ENCODE measurements around the gene ALS2CL. TPM values are rescaled to one million over a fixed set of nuclear protein-coding genes. Genes with fewer than 3 reads are reported as not detected.
"Not testable (repeated sequence)": the region's sequence is repeated elsewhere in the genome, so short reads cannot be mapped to it uniquely, and the experiment has no call there.

ALS2CL gene
- total RNA-seq, 2 experiments from 2014 or later: 5.1 TPM

- Mint-ChIP-seq H3K36me3 (ENCODE audit: low read depth) (no peaks in the 10 kb centered on the region), H3K9me3 (no peaks in the 10 kb centered on the region), H3K27me3 (ENCODE audit: low read depth) (no peaks in the 10 kb centered on the region), H3K4me3 (no peak overlapping the region), H3K27ac (no peak overlapping the region), H3K4me1 (ENCODE audit: low read depth) (peaks cover 7% of the 10 kb centered on the region)
- CTCF ChIA-PET: interaction anchor here (1.1 to 2.1 kb wide), 8 partner anchors 9 to 208 kb away, joined by 3 to 8 read pairs (median 5); partner anchors contain the start of gene PRSS50
- no peak for DNase-seq
- intact Hi-C loops (cut with micrococcal nuclease): loop anchor here (1.0 to 5.0 kb wide), 4 partner anchors 189 to 618 kb away; no protein-coding TSS in a partner anchor
These were observed 12.5 kb upstream of the ALS2CL start for GRCh38 chr3:46705751-46706552.

GRCh38 chr3:46705022-46705530, 11.6 kb upstream of the ALS2CL start:
- DNase-seq: peak; percentile 81
- CTCF ChIA-PET: interaction anchor here (0.7 to 2.1 kb wide), 9 partner anchors 10 to 209 kb away, joined by 3 to 8 read pairs (median 5); partner anchors contain the start of gene PRSS50
- intact Hi-C loops (cut with micrococcal nuclease): loop anchor here (1.0 to 5.0 kb wide), 4 partner anchors 190 to 619 kb away; no protein-coding TSS in a partner anchor
- H3K4me1 Mint-ChIP-seq (ENCODE audit: low read depth): peaks cover 10% of the 10 kb centered on the region
- no peak overlapping the region for H3K27ac Mint-ChIP-seq
- no peaks in the 10 kb centered on the region for H3K9me3 Mint-ChIP-seq
- no peak overlapping the region for H3K4me3 Mint-ChIP-seq
- no peaks in the 10 kb centered on the region for H3K36me3 Mint-ChIP-seq (ENCODE audit: low read depth)
- no peaks in the 10 kb centered on the region for H3K27me3 Mint-ChIP-seq (ENCODE audit: low read depth)

- H3K4me3 Mint-ChIP-seq; intact Hi-C loops (cut with micrococcal nuclease); H3K9me3 Mint-ChIP-seq; H3K27me3 Mint-ChIP-seq (ENCODE audit: low read depth); H3K27ac Mint-ChIP-seq; H3K36me3 Mint-ChIP-seq (ENCODE audit: low read depth); DNase-seq: not testable (repeated sequence)
- CTCF ChIA-PET: interaction anchor here (0.9 kb wide), 1 partner anchor 12 kb away, joined by 7 read pairs; no protein-coding TSS in a partner anchor
- peaks cover 14% of the 10 kb centered on the region for H3K4me1 Mint-ChIP-seq (ENCODE audit: low read depth)
These were observed 10.9 kb upstream of the ALS2CL start for GRCh38 chr3:46704346-46704745.

DNA sequence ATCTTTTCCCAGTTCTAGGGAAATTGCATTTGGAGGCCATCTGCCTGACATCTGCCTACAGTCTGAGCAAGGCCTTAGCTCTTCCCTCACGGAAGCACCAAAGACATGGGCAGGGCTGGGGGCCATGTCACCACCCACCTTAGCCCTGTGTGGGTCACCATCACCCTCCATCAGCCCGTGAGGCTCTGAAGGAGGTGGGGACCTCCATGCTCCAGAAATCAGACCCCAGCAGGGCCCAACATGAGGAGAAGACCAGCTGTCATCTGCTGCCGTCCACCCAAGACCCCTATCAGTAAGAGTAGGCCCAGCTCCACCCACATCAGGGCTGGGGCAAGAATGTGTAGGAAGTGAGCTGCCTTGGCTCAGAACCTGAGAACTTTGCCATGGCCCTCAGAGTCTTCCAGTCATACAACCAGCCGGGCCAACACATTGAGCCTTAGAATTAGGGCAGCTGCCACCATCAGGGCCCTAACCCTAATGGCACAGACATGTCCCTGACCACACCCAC, 9.6 kb upstream of the ALS2CL start:
- no peaks in the 10 kb centered on the region for H3K27me3 Mint-ChIP-seq (ENCODE audit: low read depth)
- no peaks in the 10 kb centered on the region for H3K9me3 Mint-ChIP-seq
- no peak for DNase-seq
- CTCF ChIA-PET: interaction anchor here (0.8 to 1.0 kb wide), 4 partner anchors 156 to 214 kb away, joined by 3 read pairs; no protein-coding TSS in a partner anchor
- H3K27ac Mint-ChIP-seq: no peak overlapping the region
- H3K4me3 Mint-ChIP-seq: no peak overlapping the region
- intact Hi-C loops (cut with micrococcal nuclease): no loop called here
- H3K4me1 Mint-ChIP-seq (ENCODE audit: low read depth): peaks cover 19% of the 10 kb centered on the region
- H3K36me3 Mint-ChIP-seq (ENCODE audit: low read depth): no peaks in the 10 kb centered on the region

DNA sequence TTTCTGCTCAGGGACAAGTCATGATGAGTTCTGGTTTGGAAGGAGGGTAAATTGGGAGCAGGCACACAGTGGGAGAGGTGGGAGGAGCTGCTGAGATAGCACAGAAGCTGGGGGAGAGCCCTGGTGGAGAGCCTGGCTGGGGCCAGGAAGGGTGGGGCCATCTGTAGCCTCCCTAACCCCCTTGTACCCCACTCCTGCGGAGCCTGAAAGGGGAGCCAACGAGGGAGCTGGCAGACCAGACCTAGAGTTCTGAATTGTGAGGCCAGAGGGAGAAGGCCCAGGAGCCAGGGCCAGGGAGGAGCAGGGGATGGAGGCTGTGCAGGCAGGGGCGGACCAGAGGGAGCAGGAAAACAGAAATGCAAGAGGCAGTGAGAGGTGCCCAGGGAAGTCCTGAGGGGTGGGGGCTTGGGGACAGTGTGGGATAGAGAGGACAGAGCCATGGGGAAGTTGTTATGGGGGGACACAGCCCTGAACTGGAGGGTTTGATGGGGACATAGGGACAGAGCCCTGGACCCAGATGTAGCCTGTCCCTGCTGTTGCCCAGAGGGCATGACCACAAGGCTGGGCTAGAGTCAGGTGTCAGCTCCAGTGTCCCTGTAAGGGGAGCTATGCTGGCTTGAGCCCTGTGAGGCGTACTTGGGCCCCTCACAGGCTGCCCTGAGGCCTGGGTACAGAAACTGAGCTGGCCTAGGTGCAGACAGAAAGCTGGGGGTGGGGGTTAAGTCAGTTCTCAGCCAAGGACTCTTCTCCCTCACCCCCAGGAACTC, 8.9 kb upstream of the ALS2CL start:
- intact Hi-C loops (cut with micrococcal nuclease): no loop called here
- no peak overlapping the region for H3K27ac Mint-ChIP-seq
- CTCF ChIA-PET: interaction anchor here (0.7 to 0.9 kb wide), 4 partner anchors 192 to 213 kb away, joined by 3 to 5 read pairs (median 4); no protein-coding TSS in a partner anchor
- DNase-seq: no peak
- H3K36me3 Mint-ChIP-seq (ENCODE audit: low read depth): no peaks in the 10 kb centered on the region
- no peaks in the 10 kb centered on the region for H3K27me3 Mint-ChIP-seq (ENCODE audit: low read depth)
- H3K4me1 Mint-ChIP-seq (ENCODE audit: low read depth): peaks cover 20% of the 10 kb centered on the region
- H3K4me3 Mint-ChIP-seq: no peak overlapping the region
- no peaks in the 10 kb centered on the region for H3K9me3 Mint-ChIP-seq

- DNase-seq: no peak
- CTCF ChIA-PET: interaction anchor here (0.7 to 0.8 kb wide), 2 partner anchors 193 to 208 kb away, joined by 4 to 5 read pairs; no protein-coding TSS in a partner anchor
- H3K4me3 Mint-ChIP-seq: peak within 1 kb of the TSS; percentile 10
These were observed 7.9 kb upstream of the ALS2CL start, which contains the start of gene TMIE for GRCh38 chr3:46701181-46701939. Gene TMIE (plus strand): TSS chr3:46701392. CDS start chr3:46701488, 96 bp downstream.

DNA sequence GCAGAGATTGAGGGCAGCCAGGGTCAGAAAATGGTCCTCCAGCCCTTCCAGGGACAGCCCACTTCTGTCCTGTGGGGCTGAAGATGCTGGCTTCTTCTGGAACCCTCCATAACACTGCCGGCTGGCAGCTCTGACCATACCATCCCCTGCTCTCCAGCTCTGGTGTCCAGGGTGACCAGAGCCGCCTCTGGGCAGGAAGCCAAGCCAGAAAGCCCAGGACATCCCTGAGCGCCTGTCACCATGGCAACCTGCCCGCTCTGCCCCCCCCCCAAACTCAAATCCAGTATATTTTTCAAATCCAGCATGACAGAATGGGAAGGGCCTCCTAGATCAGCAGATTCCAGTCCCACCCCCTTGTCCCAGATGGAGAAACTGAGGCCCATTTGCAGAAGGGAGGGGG, 7.3 kb upstream of the ALS2CL start:
- Mint-ChIP-seq H3K4me3 (no peak overlapping the region), H3K27me3 (ENCODE audit: low read depth) (no peaks in the 10 kb centered on the region), H3K27ac (no peak overlapping the region), H3K4me1 (ENCODE audit: low read depth) (peaks cover 25% of the 10 kb centered on the region), H3K9me3 (no peaks in the 10 kb centered on the region), H3K36me3 (ENCODE audit: low read depth) (no peaks in the 10 kb centered on the region)
- CTCF ChIA-PET: no interaction called here
- DNase-seq: no peak
- intact Hi-C loops (cut with micrococcal nuclease): no loop called here

More at GRCh38 chr3:46701181-46701939, 7.9 kb upstream of the ALS2CL start, which contains the start of gene TMIE:
- no peak within 1 kb of the TSS for H3K27ac Mint-ChIP-seq
- intact Hi-C loops (cut with micrococcal nuclease): no loop called here
- peaks cover 20% of the 10 kb centered on the region for H3K4me1 Mint-ChIP-seq (ENCODE audit: low read depth)
- H3K36me3 Mint-ChIP-seq (ENCODE audit: low read depth): no peaks in the 10 kb centered on the region
- H3K9me3 Mint-ChIP-seq: no peaks in the 10 kb centered on the region
- no peaks in the 10 kb centered on the region for H3K27me3 Mint-ChIP-seq (ENCODE audit: low read depth)

DNA sequence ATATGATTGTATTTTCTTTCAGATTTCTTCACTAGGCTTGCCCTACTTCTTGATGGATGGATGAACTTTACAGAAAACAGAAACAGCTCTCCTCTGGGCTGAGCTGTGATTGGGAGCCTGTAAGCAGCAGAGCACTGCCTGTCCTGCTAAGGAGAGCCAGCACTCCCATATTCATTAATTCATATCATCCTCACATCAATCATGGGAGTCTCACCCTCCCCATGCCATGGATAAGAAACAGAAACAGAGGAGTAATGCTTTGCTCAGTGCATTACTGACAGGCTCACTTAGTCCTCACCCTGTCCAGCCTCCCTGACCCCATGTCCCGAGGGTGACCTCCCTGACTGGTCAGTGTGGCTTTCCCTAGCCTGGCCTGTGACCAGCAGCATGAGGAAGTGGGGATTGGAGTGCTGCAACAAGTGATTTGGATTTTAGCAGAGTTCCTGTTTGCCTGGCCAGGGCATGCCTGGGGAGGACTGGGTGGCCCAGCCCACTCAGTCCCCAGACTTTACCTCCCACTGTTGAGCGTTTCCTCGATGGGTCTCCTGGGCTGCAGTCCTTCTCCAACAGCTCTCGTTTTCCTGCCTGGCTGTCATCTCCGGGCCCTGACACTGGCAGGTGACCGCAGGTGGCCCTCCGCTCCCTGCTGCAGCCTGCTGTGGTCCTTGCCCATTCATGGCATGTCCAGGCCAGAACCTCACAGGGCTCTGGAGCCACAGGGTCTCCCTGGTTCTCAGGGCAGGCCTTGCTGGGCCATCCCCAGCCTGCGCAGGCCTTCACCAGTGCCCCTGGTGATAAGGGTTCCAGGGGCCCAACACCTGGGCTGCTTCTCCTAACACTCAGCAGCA, 6.4 kb upstream of the ALS2CL start:
- Mint-ChIP-seq H3K27me3 (ENCODE audit: low read depth) (no peaks in the 10 kb centered on the region), H3K9me3 (no peaks in the 10 kb centered on the region), H3K36me3 (ENCODE audit: low read depth) (no peaks in the 10 kb centered on the region), H3K4me1 (ENCODE audit: low read depth) (peaks cover 34% of the 10 kb centered on the region), H3K4me3 (no peak overlapping the region), H3K27ac (no peak overlapping the region)
- DNase-seq: no peak
- CTCF ChIA-PET: interaction anchor here (0.7 to 2.0 kb wide), 3 partner anchors 15 to 210 kb away, joined by 3 to 6 read pairs (median 5); no protein-coding TSS in a partner anchor
- intact Hi-C loops (cut with micrococcal nuclease): loop anchor here (10.0 kb wide), 2 partner anchors 215 to 285 kb away; no protein-coding TSS in a partner anchor

GRCh38 chr3:46695962-46696894, 2.7 kb upstream of the ALS2CL start:
- intact Hi-C loops (cut with micrococcal nuclease): loop anchor here (10.0 kb wide), 2 partner anchors 211 to 289 kb away; no protein-coding TSS in a partner anchor

More at GRCh38 chr3:46695962-46696894, 2.7 kb upstream of the ALS2CL start:
- no peaks in the 10 kb centered on the region for H3K9me3 Mint-ChIP-seq
- H3K4me3 Mint-ChIP-seq: no peak overlapping the region
- H3K27ac Mint-ChIP-seq: peak overlapping the region; percentile 89
- CTCF ChIA-PET: interaction anchor here (0.9 to 2.3 kb wide), 6 partner anchors 9 to 684 kb away, joined by 3 to 8 read pairs (median 3); partner anchors contain the start of gene PTPN23
- H3K36me3 Mint-ChIP-seq (ENCODE audit: low read depth): no peaks in the 10 kb centered on the region
- peaks cover 54% of the 10 kb centered on the region for H3K4me1 Mint-ChIP-seq (ENCODE audit: low read depth)
- no peak for DNase-seq
- H3K27me3 Mint-ChIP-seq (ENCODE audit: low read depth): no peaks in the 10 kb centered on the region
